Vagina (tissue), 2 donors: Measurements from ENCODE around the gene UBR3.

Experiments used
- POLR2A ChIP-seq, 2 donors: fragments of 450-650 bp; IDR thresholded peaks; one replicate each; pipeline ENCODE4 v1.6.1; 2017; ENCODE audit warnings: antibody characterized with exemption in 2 of 2, mild to moderate bottlenecking in 2 of 2, moderate library complexity in 2 of 2
- TF ChIP-seq, protein P1 (sequence below), 3 experiments: fragments of 450-650 bp in 2 of 3; fragments of 200-600 bp in 1 of 3; sonication (generic) in 1 of 3; IDR thresholded peaks; one replicate each; pipeline ENCODE4 v1.5.1; 2017 to 2019; ENCODE audit warnings: antibody characterized with exemption in 3 of 3, mild to moderate bottlenecking in 2 of 3, moderate library complexity in 2 of 3

DNA sequence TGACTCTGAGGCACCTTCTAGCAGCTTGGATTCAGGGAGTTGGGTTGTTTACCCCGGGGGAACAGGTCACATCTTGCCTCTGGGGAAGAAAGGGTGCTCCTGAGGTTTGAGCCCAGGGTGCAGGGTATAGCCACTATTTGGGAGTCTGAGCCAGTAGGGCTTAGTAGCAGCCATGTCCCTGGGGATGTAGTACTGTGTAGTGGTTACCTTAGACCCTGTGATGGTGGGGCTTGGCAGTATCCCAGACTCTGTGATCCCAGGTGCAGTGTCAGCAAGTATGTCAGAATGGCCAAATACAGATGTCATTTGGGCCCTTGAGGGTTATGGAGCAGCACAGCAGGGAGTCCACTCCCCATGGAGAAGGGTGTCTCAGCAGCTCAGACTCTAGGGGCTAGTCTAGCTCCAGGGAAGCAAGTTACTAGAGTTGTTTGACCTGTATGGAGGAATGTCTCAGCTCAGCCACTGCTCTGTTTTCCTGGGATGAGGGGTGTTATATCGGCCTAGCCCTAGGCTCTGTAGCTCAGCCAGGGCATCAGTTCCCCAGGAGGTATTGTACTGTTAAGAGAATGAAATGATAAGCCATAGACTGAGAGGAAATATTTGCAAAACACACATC lies 151.3 kb downstream of the UBR3 start:
- TF ChIP-seq, protein P1, sequence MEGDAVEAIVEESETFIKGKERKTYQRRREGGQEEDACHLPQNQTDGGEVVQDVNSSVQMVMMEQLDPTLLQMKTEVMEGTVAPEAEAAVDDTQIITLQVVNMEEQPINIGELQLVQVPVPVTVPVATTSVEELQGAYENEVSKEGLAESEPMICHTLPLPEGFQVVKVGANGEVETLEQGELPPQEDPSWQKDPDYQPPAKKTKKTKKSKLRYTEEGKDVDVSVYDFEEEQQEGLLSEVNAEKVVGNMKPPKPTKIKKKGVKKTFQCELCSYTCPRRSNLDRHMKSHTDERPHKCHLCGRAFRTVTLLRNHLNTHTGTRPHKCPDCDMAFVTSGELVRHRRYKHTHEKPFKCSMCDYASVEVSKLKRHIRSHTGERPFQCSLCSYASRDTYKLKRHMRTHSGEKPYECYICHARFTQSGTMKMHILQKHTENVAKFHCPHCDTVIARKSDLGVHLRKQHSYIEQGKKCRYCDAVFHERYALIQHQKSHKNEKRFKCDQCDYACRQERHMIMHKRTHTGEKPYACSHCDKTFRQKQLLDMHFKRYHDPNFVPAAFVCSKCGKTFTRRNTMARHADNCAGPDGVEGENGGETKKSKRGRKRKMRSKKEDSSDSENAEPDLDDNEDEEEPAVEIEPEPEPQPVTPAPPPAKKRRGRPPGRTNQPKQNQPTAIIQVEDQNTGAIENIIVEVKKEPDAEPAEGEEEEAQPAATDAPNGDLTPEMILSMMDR (IDR thresholded peaks at IDR 0.05): no peak
- TF ChIP-seq POLR2A (IDR thresholded peaks at IDR 0.05): no peak
